Right cardiac atrium (tissue), 5 donors: Measurements from ENCODE around the gene SDCCAG8. TPM values are rescaled to one million over a fixed set of nuclear protein-coding genes. Genes with fewer than 3 reads are reported as not detected.

Source experiments
- ATAC-seq, 2 donors: fragments of 200-7000 bp; cut with Tn5 transposase; one replicate each; pipeline versions ENCODE4 v1.8.0 to v1.9.1; 2020; ENCODE audit warnings: moderate library complexity in 2 of 2, mild to moderate bottlenecking in 1 of 2
- DNase-seq, 3 donors: peaks; one replicate each; pipeline ENCODE4 v3.0.0-alpha.2; 2020
- H3K27ac ChIP-seq: one replicate; pipeline ENCODE4 v1.5.1; 2013; ENCODE audit warnings: mild to moderate bottlenecking, low read length, control low read depth, moderate library complexity
- H3K27me3 ChIP-seq: one replicate; pipeline ENCODE4 v1.6.1; 2013; ENCODE audit not compliant: control insufficient read depth, insufficient read depth
- H3K4me1 ChIP-seq: one replicate; pipeline ENCODE4 v1.6.1; 2013; ENCODE audit warnings: low read length; ENCODE audit not compliant: control insufficient read depth, insufficient read depth
- H3K4me3 ChIP-seq: one replicate; pipeline ENCODE4 v1.5.1; 2013; ENCODE audit warnings: low read length, control low read depth
- H3K9me3 ChIP-seq: one replicate; pipeline ENCODE4 v1.6.1; 2013; ENCODE audit warnings: low read length; ENCODE audit not compliant: control insufficient read depth
- WGBS: extraction: QIAGEN DNeasy Blood & Tissue Kit; methylation state at CpG from one replicate; pipeline ENCODE4 v1.1.7; 2013; 5-methylcytosine and 5-hydroxymethylcytosine counted together
- intact Hi-C, 4 donors: fragments of 100-400 bp; cut with DNase I; formaldehyde crosslinking; loops; one replicate each; pipeline versions ENCODE4 v1.11.0 to v1.14.0; 2022 to 2023
- polyA plus RNA-seq: library from polyadenylated mRNA; stranded (reverse); fragments of 200-250 nt; gene quantifications from one replicate; pipeline ENCODE4 v1.2.3, GENCODE V29; 2013
- total RNA-seq, 4 donors: library from RNA; stranded (reverse); fragmentation: NEBNext Ultra II Directional; extraction: Animal tissue kit (Norgen Biotek cat#: 25700); gene quantifications; one replicate each; pipeline ENCODE4 v1.2.1, GENCODE V29; 2021
- donor health status: healthy with polysubstance abuse.
- donor health status: DM: no; HTN: yes; CAD: no.
- donor health status: DM: no; HTN: no; CAD: no.
- donor health status: DM: no; HTN: yes; CAD: no; lungs with severe emphysema.
- donor health status: DM: yes; HTN: yes; CAD: no.

The SDCCAG8 gene
- total and polyA plus RNA-seq, 5 donors = 16.9 to 31.7 (median 26.6) TPM

DNA sequence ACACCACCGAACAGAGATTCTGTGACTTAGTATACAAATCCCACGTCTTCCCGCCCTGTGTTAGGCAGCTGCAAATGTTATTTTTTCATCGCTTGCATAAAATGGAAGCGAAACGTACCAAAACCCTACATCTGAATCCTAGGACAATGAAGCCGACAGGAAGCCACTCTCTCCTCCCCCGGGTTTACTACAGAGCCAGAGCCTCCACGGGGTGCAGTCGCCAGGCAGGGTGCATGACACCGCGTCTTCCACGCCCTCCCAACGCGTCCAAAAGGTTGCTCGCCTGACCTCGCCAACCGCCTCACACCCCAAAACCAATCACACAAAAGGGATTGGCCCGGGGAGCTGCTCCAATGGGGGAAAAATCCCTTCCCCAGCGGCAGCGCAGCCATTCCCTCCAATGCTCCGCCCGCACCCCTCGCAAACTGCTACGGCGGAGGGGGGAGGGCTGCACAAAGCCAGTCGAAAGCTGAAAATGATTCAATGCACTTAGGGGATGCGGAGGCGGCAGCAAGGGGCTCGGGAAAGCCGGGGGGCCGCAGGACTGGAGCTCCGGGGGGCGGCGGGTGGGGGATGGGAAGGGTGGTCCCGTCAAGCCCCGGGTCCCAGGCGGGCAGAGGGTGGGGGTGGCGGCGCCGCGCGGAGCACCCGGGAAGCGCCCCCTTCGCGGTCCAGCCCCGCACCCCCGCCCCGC is 1.5 kb upstream of the SDCCAG8 start:
- Histone ChIP-seq H3K4me1 (no peaks in the 10 kb centered on the region), H3K4me3 (peak overlapping the region; percentile 88), H3K27ac (peak overlapping the region; percentile 99), H3K9me3 (no peaks in the 10 kb centered on the region), H3K27me3 (no peaks in the 10 kb centered on the region)
- ATAC-seq (peak; percentile 9 to 24), DNase-seq (peak; percentile 77 to 86 (median 85))
- intact Hi-C loops = no loop called here
- WGBS = under 1% methylated on average over 50 of the region's 50 CpGs

DNA sequence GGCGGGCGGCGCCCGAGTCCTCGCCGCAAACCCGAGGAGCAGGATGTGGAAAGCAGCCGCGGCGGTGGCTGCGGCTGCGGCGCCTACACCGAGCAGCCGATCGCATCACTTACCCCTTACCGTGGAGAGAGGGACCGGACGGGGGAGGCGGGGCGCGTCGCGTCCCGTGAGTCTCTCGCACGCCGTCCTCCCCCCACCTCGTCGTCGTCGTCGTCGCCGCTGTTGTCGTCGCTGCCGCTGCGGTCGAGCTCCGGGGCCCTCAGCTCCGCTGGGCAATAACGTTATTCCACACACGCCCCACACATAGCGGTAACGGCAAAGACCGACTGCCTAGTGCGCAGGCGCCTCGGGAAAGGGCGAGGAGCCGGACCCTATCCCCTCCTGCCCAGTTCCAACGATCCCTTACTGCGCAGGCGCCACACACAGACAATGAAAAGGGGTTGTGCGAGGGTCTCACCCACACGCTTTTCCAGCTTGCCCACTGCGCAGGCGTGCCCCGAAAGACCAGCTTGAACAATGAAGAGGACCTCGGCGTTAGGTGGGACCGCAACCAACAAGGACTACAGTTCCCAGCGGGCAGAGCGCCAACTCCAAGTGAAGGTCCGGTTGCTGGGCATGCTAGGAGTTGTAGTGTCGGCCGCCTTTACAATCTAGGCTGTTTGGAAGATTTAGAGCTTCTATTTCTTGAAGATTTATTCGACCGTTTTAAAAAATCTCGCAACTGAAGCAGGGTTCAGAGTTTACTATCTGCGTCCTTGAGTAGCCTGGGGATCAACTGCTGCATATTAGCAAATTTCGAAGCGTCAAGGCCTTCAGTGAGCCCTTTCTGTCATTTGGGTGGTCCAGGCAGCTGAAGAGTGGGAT is 682 bp upstream of the SDCCAG8 start, which contains the start of gene CEP170:
CEP170 (minus strand) TSS at position 355 of the 864 bp plus-strand sequence. CDS start 30,001 bp downstream, outside the sequence.
- under 1% methylated on average over 74 of the region's 74 CpGs for WGBS
- ATAC-seq (peak; percentile 90 to 91), DNase-seq (peak; percentile 96 to 97 (median 97))
- H3K4me1 ChIP-seq = no peaks in the 10 kb centered on the region
- peak within 1 kb of the TSS; percentile 88 for H3K4me3 ChIP-seq
- H3K27ac ChIP-seq = peak within 1 kb of the TSS; percentile 99
- no peaks in the 10 kb centered on the region for H3K27me3 ChIP-seq
- H3K9me3 ChIP-seq = no peaks in the 10 kb centered on the region
- intact Hi-C loops = no loop called here

DNA sequence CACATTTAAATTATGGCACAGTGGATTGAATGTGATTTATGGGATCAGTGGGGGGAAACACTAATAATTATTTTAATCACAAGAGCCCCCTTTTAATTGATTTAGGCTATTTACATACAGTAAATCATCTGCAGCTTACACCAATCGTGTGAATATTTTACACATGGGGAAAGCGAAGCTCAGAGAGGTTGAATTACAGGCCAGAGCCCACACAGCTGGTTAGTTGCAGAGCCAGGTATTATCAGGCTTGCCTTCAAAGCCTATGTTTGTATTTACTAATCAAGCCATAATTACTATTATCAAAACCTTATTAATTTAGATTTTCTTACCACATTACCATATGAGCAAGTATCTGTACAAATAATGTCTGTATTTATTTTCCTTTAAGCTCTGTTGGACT is 749 bp downstream of the SDCCAG8 start:
- Histone ChIP-seq H3K4me3 (peak overlapping the region; percentile 79), H3K4me1 (no peaks in the 10 kb centered on the region), H3K27me3 (no peaks in the 10 kb centered on the region), H3K27ac (no peak overlapping the region), H3K9me3 (no peaks in the 10 kb centered on the region)
- DNase-seq = no peak
- 38% methylated on average over 2 of the region's 2 CpGs for WGBS
- intact Hi-C loops = no loop called here
- ATAC-seq = no peak

DNA sequence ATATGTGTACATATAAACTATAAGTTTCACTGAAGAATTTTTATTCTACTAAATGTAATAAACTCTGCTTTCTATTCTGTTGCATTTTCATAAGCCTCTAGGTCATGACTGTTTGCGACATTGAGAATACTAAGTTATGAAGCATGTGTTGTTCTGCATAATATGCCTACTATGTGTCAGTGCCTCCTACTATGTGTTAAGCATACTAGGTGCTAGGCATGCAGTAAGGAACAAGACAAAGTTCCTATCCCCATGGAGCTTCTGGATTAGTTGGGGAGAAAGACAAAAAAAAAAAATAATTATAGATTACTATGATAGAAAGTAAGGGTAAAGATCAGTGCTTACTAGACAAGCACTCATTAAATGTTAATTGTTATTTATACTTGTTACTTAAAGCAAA is 1.3 kb downstream of the SDCCAG8 start:
- no peaks in the 10 kb centered on the region for H3K27me3 ChIP-seq
- intact Hi-C loops = no loop called here
- H3K4me1 ChIP-seq = no peaks in the 10 kb centered on the region
- no peak for ATAC-seq
- no peak overlapping the region for H3K27ac ChIP-seq
- WGBS = 92% methylated on average over 1 of the region's 1 CpG
- H3K4me3 ChIP-seq = no peak overlapping the region
- DNase-seq = no peak
- no peaks in the 10 kb centered on the region for H3K9me3 ChIP-seq

DNA sequence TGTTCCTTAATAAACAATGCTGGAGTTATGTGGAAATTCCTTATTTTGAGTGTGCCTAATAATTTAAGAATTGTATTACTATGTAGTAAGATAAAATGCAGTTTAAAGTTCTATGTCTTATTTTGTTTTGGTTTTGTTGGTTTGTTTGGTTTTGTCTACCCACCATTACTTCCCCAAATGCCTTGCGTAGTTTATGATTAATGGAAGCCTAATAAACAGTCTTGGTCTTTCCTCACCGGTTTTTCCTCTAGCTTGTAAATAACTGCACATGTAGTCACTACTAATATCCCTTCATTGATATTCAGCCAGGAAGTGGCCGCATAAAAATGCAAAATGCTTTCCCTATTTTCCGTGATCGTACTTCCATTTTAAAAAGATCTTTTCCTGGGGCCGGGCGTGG is 2.9 kb downstream of the SDCCAG8 start:
- no peaks in the 10 kb centered on the region for H3K9me3 ChIP-seq
- H3K4me1 ChIP-seq = no peaks in the 10 kb centered on the region
- intact Hi-C loops = no loop called here
- ATAC-seq (no peak), DNase-seq (no peak)
- no peak overlapping the region for H3K27ac ChIP-seq
- 95% methylated on average over 7 of the region's 7 CpGs for WGBS
- H3K4me3 ChIP-seq = no peak overlapping the region
- no peaks in the 10 kb centered on the region for H3K27me3 ChIP-seq

DNA sequence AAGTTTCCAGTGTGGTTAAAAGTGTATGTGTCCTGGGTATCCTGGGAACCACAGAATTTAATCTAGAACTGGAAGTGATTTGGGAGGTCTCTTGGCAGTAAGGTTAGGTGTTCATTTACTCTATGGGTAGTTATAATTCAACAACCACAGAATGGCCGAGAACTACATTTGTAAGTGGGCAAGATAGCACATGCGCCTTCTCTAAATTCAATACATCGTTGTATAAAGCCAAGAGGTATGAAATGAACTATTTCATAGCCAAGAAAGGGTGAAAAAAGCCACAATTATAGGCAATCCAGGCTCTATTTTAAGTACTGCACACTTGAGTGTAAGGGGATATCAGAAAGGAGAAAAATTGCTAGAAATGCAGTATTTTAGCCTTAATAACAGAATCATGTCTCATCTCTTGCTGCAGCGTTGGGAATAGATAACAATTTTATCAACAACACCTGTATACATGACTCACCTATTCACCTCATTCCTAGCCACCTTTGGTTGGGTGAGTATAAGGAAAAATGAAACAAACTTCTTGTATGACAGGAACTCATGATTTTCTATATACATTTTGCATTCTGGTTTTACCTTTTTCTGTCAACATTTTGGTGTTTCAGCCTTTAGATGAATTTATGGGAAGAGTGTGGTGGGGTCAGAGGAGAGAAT is 4.5 kb downstream of the SDCCAG8 start:
- no peaks in the 10 kb centered on the region for H3K9me3 ChIP-seq
- WGBS = 65% methylated on average over 4 of the region's 4 CpGs
- DNase-seq = no peak
- no peaks in the 10 kb centered on the region for H3K27me3 ChIP-seq
- no peaks in the 10 kb centered on the region for H3K4me1 ChIP-seq
- intact Hi-C loops = no loop called here
- H3K4me3 ChIP-seq = no peak overlapping the region
- H3K27ac ChIP-seq = no peak overlapping the region
- ATAC-seq = no peak

DNA sequence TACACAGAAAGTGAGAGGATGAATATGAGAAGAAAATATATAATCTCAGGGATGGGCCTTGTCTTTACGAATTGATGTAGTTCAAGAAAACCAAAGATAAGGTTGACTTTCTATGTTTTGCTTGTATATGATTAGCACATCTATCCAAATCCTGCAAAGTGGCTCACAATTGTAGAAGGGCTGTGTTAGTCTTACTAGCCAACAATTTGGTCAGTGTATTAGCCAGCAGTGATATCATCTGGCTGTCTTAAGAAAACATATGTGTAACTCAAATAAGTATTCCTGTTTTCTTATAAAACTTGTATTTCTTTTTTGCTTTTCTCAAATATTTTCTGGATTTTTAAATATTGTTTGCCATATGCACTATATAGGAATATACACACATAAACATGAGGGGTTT is 5.5 kb downstream of the SDCCAG8 start:
- no peak overlapping the region for H3K27ac ChIP-seq
- no peak for DNase-seq
- no peaks in the 10 kb centered on the region for H3K4me1 ChIP-seq
- no peak overlapping the region for H3K4me3 ChIP-seq
- intact Hi-C loops = no loop called here
- ATAC-seq = peak in 1 of 2 donors; percentile 61
- H3K9me3 ChIP-seq = no peaks in the 10 kb centered on the region
- no peaks in the 10 kb centered on the region for H3K27me3 ChIP-seq
- 66% methylated on average over 1 of the region's 1 CpG for WGBS

DNA sequence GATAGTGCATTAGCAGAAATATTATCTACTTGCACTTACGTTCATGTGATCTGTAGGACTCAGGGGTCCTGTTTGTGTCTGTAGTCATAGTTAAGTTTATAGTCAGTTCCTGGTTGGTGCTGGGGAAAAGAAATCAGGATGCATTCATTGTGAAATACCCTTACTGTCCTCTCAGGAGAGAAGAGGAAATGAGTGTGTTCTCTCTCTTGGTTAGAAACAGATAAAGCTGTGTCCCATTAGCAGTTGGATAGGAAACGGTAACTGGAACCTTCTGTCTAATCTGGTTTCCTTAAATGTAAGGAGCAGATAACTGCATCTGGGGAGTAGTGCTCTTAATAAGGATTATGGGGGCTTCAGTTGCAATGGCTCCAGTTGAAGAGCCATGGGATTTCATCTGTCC is 8.9 kb downstream of the SDCCAG8 start:
- H3K9me3 ChIP-seq = no peaks in the 10 kb centered on the region
- no peak overlapping the region for H3K27ac ChIP-seq
- H3K27me3 ChIP-seq = no peaks in the 10 kb centered on the region
- WGBS = 27% methylated on average over 2 of the region's 2 CpGs
- intact Hi-C loops = no loop called here
- peaks cover 3% of the 10 kb centered on the region for H3K4me1 ChIP-seq
- no peak for DNase-seq
- peak; percentile 44 to 79 for ATAC-seq
- no peak overlapping the region for H3K4me3 ChIP-seq

DNA sequence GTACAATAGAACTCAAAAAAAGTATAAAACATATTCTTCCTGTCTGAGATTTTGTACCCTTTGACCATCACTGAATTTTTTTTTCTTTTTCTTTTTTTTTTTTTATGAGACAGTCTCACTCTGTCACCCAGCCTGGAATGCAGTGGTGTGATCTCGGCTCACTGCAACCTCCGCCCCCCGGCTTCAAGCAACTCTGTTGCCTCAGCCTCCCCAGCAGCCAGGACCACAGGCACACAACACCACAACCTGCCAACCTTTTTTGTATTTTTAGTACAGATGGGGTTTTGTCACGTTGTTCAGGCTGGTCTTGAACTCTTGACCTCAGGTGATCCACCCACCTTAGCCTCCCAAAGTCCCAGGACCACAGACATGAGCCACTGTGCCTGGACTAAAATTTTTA is 10.4 kb downstream of the SDCCAG8 start:
- 89% methylated on average over 4 of the region's 4 CpGs for WGBS
- Histone ChIP-seq H3K27me3 (no peaks in the 10 kb centered on the region), H3K4me1 (peaks cover 3% of the 10 kb centered on the region), H3K9me3 (no peaks in the 10 kb centered on the region), H3K4me3 (no peak overlapping the region), H3K27ac (no peak overlapping the region)
- DNase-seq = no peak
- intact Hi-C loops = no loop called here
- no peak for ATAC-seq

DNA sequence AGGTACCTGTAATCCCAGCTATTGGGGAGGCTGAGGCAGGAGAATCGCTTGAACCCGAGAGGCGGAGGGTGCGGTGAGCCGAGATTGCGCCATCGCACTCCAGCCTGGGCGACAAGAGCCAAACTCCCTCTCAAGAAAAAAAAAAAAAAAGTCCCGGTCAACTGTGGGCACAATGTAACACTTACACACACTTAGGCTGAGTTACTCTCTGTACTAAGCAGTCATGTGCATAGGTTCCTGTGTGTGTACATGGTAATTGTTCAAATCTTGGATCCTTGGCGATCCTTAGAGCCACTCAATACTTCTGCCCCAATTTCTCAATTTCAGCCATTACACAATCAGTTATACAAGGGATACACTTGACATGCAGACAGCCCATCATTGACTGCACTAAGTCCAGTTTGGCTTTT is 11.6 kb downstream of the SDCCAG8 start:
- H3K27ac ChIP-seq = peak overlapping the region; percentile 32
- H3K4me3 ChIP-seq = no peak overlapping the region
- 85% methylated on average over 10 of the region's 10 CpGs for WGBS
- intact Hi-C loops = no loop called here
- peaks cover 3% of the 10 kb centered on the region for H3K4me1 ChIP-seq
- ATAC-seq (peak; percentile 40 to 51), DNase-seq (no peak)
- no peaks in the 10 kb centered on the region for H3K27me3 ChIP-seq
- H3K9me3 ChIP-seq = no peaks in the 10 kb centered on the region
